ENCODE measurements around the gene SLC7A14. TPM values are rescaled to one million over a fixed set of nuclear protein-coding genes. Genes with fewer than 3 reads are reported as not detected.

SLC7A14 gene
- total and polyA plus RNA-seq, 10 of the 15 experiments (the other 5 are each of a cell fraction or from before 2014, with no cell fraction given), result not detected

DNA sequence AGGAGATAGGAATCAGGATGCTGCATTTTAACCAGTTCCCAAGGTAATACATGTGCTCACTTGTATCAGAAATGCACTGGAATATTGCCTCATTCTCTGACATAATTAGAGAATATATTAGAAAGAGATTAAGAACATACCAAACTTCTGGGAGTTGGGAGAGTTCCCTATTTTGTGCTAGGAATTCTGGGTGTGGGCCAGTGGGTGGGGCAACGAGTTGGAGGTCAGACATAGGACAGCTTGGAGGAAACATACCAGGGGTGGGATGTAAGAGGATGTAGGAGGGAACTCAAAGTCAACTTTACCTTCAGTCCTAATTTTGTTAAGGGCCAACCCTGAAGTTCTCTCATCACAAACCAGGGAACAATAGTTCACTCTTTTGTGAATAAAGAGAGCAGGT, 83.6 kb downstream of the SLC7A14 start:
- Histone ChIP-seq H3K4me3 (no peak overlapping the region), H3K27ac (ENCODE audit: control insufficient read depth, insufficient read depth) (no peak overlapping the region), H4K20me1 (ENCODE audit: control insufficient read depth, insufficient read depth) (no peaks in the 10 kb centered on the region), H2AFZ (ENCODE audit: control insufficient read depth, low read depth, low read length) (no peak overlapping the region), H3K36me3 (ENCODE audit: control insufficient read depth in 2 of 2, insufficient read depth in 2 of 2, low read length in 1 of 2) (no peaks in the 10 kb centered on the region), H3K9ac (ENCODE audit: control insufficient read depth, insufficient read depth, low read length) (no peak overlapping the region), H3K4me1 (ENCODE audit: control insufficient read depth, insufficient read depth, low read length) (no peaks in the 10 kb centered on the region), H3K79me2 (ENCODE audit: control insufficient read depth, insufficient read depth, low read length) (no peaks in the 10 kb centered on the region), H3K9me3 (replicated peaks; ENCODE audit: control insufficient read depth, insufficient read depth, low read length) (no peaks in the 10 kb centered on the region), H3K27me3 (replicated peaks in 1 of 2; ENCODE audit: control insufficient read depth in 2 of 2, insufficient read depth in 2 of 2, low read length in 1 of 2) (peaks cover 0 to 2% of the 10 kb centered on the region in 2 experiments; a peak in 1 of 4 replicates), H3K4me2 (ENCODE audit: control insufficient read depth, insufficient read depth) (no peak overlapping the region)
- intact Hi-C loops (cut with micrococcal nuclease; ENCODE audit: unreplicated experiment) (no loop called here), in situ Hi-C loops (cut with MboI) (no loop called here)
- ChIA-PET POLR2A (no interaction called here), CTCF (no interaction called here), RAD21 (ENCODE audit: unreplicated experiment) (no interaction called here), SMC1A (ENCODE audit: uncharacterized antibody, unreplicated experiment) (no interaction called here)
- ATAC-seq (no peak), DNase-seq (ENCODE audit: low read depth, low spot score) (no peak), FAIRE-seq (no peak)
- no TSS peak for BruUV-seq (replicated peaks)
- WGBS (ENCODE audit: insufficient coverage, insufficient replicate concordance, low lambda C conversion rate, missing lambda C conversion rate), result 0% methylated on average over 1 of the region's 1 CpG
- TF ChIP-seq BMI1 (IDR thresholded peaks at IDR 0.05; ENCODE audit: borderline replicate concordance) (no peak), BHLHE40 (IDR thresholded peaks at IDR 0.05; ENCODE audit: borderline replicate concordance in 1 of 2, low read depth in 2 of 2, low read length in 1 of 2) (no peak), FOXK2 (IDR thresholded peaks at IDR 0.05) (no peak), RUNX3 (IDR thresholded peaks at IDR 0.05; ENCODE audit: low read length) (no peak), BACH1 (IDR thresholded peaks at IDR 0.05; ENCODE audit: borderline replicate concordance) (no peak), RFX5 (IDR thresholded peaks at IDR 0.05; ENCODE audit: low read depth, low read length) (no peak), SIX5 (IDR thresholded peaks at IDR 0.05; ENCODE audit: low read depth, low read length, severe bottlenecking) (no peak)
- TF ChIP-seq, protein P1, sequence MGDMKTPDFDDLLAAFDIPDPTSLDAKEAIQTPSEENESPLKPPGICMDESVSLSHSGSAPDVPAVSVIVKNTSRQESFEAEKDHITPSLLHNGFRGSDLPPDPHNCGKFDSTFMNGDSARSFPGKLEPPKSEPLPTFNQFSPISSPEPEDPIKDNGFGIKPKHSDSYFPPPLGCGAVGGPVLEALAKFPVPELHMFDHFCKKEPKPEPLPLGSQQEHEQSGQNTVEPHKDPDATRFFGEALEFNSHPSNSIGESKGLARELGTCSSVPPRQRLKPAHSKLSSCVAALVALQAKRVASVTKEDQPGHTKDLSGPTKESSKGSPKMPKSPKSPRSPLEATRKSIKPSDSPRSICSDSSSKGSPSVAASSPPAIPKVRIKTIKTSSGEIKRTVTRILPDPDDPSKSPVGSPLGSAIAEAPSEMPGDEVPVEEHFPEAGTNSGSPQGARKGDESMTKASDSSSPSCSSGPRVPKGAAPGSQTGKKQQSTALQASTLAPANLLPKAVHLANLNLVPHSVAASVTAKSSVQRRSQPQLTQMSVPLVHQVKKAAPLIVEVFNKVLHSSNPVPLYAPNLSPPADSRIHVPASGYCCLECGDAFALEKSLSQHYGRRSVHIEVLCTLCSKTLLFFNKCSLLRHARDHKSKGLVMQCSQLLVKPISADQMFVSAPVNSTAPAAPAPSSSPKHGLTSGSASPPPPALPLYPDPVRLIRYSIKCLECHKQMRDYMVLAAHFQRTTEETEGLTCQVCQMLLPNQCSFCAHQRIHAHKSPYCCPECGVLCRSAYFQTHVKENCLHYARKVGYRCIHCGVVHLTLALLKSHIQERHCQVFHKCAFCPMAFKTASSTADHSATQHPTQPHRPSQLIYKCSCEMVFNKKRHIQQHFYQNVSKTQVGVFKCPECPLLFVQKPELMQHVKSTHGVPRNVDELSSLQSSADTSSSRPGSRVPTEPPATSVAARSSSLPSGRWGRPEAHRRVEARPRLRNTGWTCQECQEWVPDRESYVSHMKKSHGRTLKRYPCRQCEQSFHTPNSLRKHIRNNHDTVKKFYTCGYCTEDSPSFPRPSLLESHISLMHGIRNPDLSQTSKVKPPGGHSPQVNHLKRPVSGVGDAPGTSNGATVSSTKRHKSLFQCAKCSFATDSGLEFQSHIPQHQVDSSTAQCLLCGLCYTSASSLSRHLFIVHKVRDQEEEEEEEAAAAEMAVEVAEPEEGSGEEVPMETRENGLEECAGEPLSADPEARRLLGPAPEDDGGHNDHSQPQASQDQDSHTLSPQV (IDR thresholded peaks at IDR 0.05), result no peak
- TF ChIP-seq, protein P2, sequence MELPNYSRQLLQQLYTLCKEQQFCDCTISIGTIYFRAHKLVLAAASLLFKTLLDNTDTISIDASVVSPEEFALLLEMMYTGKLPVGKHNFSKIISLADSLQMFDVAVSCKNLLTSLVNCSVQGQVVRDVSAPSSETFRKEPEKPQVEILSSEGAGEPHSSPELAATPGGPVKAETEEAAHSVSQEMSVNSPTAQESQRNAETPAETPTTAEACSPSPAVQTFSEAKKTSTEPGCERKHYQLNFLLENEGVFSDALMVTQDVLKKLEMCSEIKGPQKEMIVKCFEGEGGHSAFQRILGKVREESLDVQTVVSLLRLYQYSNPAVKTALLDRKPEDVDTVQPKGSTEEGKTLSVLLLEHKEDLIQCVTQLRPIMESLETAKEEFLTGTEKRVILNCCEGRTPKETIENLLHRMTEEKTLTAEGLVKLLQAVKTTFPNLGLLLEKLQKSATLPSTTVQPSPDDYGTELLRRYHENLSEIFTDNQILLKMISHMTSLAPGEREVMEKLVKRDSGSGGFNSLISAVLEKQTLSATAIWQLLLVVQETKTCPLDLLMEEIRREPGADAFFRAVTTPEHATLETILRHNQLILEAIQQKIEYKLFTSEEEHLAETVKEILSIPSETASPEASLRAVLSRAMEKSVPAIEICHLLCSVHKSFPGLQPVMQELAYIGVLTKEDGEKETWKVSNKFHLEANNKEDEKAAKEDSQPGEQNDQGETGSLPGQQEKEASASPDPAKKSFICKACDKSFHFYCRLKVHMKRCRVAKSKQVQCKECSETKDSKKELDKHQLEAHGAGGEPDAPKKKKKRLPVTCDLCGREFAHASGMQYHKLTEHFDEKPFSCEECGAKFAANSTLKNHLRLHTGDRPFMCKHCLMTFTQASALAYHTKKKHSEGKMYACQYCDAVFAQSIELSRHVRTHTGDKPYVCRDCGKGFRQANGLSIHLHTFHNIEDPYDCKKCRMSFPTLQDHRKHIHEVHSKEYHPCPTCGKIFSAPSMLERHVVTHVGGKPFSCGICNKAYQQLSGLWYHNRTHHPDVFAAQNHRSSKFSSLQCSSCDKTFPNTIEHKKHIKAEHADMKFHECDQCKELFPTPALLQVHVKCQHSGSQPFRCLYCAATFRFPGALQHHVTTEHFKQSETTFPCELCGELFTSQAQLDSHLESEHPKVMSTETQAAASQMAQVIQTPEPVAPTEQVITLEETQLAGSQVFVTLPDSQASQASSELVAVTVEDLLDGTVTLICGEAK (IDR thresholded peaks at IDR 0.05; ENCODE audit: borderline replicate concordance), result no peak
- TF ChIP-seq, protein P3, sequence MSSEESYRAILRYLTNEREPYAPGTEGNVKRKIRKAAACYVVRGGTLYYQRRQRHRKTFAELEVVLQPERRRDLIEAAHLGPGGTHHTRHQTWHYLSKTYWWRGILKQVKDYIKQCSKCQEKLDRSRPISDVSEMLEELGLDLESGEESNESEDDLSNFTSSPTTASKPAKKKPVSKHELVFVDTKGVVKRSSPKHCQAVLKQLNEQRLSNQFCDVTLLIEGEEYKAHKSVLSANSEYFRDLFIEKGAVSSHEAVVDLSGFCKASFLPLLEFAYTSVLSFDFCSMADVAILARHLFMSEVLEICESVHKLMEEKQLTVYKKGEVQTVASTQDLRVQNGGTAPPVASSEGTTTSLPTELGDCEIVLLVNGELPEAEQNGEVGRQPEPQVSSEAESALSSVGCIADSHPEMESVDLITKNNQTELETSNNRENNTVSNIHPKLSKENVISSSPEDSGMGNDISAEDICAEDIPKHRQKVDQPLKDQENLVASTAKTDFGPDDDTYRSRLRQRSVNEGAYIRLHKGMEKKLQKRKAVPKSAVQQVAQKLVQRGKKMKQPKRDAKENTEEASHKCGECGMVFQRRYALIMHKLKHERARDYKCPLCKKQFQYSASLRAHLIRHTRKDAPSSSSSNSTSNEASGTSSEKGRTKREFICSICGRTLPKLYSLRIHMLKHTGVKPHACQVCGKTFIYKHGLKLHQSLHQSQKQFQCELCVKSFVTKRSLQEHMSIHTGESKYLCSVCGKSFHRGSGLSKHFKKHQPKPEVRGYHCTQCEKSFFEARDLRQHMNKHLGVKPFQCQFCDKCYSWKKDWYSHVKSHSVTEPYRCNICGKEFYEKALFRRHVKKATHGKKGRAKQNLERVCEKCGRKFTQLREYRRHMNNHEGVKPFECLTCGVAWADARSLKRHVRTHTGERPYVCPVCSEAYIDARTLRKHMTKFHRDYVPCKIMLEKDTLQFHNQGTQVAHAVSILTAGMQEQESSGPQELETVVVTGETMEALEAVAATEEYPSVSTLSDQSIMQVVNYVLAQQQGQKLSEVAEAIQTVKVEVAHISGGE (CRISPR knock-in tag; IDR thresholded peaks at IDR 0.05), result no peak
